H9 (cell line): ENCODE results near the gene TMEM109. TPM values are rescaled to one million over a fixed set of nuclear protein-coding genes. Genes with fewer than 3 reads are reported as not detected.

Source experiments
- DNase-seq: peaks from one replicate; pipeline ENCODE4 v3.0.0-alpha.2; 2017
- H2AFZ ChIP-seq: one replicate; pipeline ENCODE4 v1.6.1; 2013; ENCODE audit warnings: mild to moderate bottlenecking, low read length, control low read depth, moderate library complexity
- H2AK5ac ChIP-seq: 2 replicates; pipeline ENCODE4 v1.6.1; 2013; ENCODE audit warnings: low read length, control low read depth, mixed read lengths; ENCODE audit not compliant: insufficient read length
- H2BK120ac ChIP-seq: one replicate; pipeline ENCODE4 v1.6.1; 2013; ENCODE audit warnings: low read depth, mild to moderate bottlenecking, low read length, control low read depth, inconsistent platforms; ENCODE audit not compliant: poor library complexity, severe bottlenecking
- H2BK12ac ChIP-seq: 2 replicates; pipeline ENCODE4 v1.6.1; 2013; ENCODE audit warnings: low read length, control low read depth, mixed read lengths, low read depth; ENCODE audit not compliant: insufficient read length
- H2BK15ac ChIP-seq: 2 replicates; pipeline ENCODE4 v1.6.1; 2013; ENCODE audit warnings: low read depth, low read length, control low read depth
- H2BK20ac ChIP-seq: one replicate; pipeline ENCODE4 v1.6.1; 2013; ENCODE audit warnings: low read depth, mild to moderate bottlenecking, low read length, control low read depth, inconsistent platforms; ENCODE audit not compliant: poor library complexity, severe bottlenecking
- H2BK5ac ChIP-seq: 2 replicates; pipeline ENCODE4 v1.6.1; 2013; ENCODE audit warnings: low read length, control low read depth, mixed read lengths; ENCODE audit not compliant: insufficient read length
- H3K14ac ChIP-seq: 2 replicates; pipeline ENCODE4 v1.6.1; 2013; ENCODE audit warnings: low read length, control low read depth; ENCODE audit not compliant: insufficient read depth
- H3K18ac ChIP-seq: 2 replicates; pipeline ENCODE4 v1.6.1; 2013; ENCODE audit warnings: low read depth, mild to moderate bottlenecking, mixed read lengths, low read length, control low read depth; ENCODE audit not compliant: insufficient read length
- H3K23ac ChIP-seq: 2 replicates; pipeline ENCODE4 v1.6.1; 2013; ENCODE audit warnings: low read length, control low read depth, mixed read lengths, low read depth; ENCODE audit not compliant: insufficient read length
- H3K23me2 ChIP-seq: 2 replicates; pipeline ENCODE4 v1.6.1; 2013; ENCODE audit warnings: low read depth, mild to moderate bottlenecking, mixed read lengths, low read length, control low read depth; ENCODE audit not compliant: insufficient read length, poor library complexity, severe bottlenecking
- H3K27ac ChIP-seq: 2 replicates; pipeline ENCODE4 v1.5.1; 2013; ENCODE audit warnings: low read length, control low read depth, mixed read lengths, low read depth; ENCODE audit not compliant: insufficient read length
- H3K27me3 ChIP-seq: 2 replicates; pipeline ENCODE4 v1.6.1; 2013; ENCODE audit warnings: low read length, control low read depth, inconsistent platforms; ENCODE audit not compliant: insufficient read depth
- H3K4ac ChIP-seq: 2 replicates; pipeline ENCODE4 v1.6.1; 2013; ENCODE audit warnings: low read depth, mild to moderate bottlenecking, control low read depth, inconsistent platforms, low read length, moderate library complexity
- H3K4me1 ChIP-seq: 2 replicates; pipeline ENCODE4 v1.6.1; 2013; ENCODE audit warnings: low read length, control low read depth, inconsistent platforms; ENCODE audit not compliant: insufficient read depth
- H3K4me2 ChIP-seq: 2 replicates; pipeline ENCODE4 v1.6.1; 2013; ENCODE audit warnings: low read length, control low read depth, mixed read lengths; ENCODE audit not compliant: insufficient read length, insufficient read depth
- H3K56ac ChIP-seq: 2 replicates; pipeline ENCODE4 v1.6.1; 2013; ENCODE audit warnings: low read depth, mild to moderate bottlenecking, mixed read lengths, low read length, control low read depth; ENCODE audit not compliant: insufficient read length
- H3K79me1 ChIP-seq: 2 replicates; pipeline ENCODE4 v1.6.1; 2013; ENCODE audit warnings: low read depth, mild to moderate bottlenecking, moderate library complexity, low read length, control low read depth, inconsistent platforms; ENCODE audit not compliant: insufficient read depth, poor library complexity, severe bottlenecking
- H3K79me2 ChIP-seq: 2 replicates; pipeline ENCODE4 v1.6.1; 2013; ENCODE audit warnings: low read length, control low read depth, inconsistent platforms; ENCODE audit not compliant: insufficient read depth
- H3K9ac ChIP-seq: 2 replicates; pipeline ENCODE4 v1.6.1; 2013; ENCODE audit warnings: low read length, control low read depth, mixed read lengths; ENCODE audit not compliant: insufficient read length; ENCODE audit errors: extremely low read depth
- H3K9me3 ChIP-seq: one replicate; pipeline ENCODE4 v1.6.1; 2013; ENCODE audit warnings: low read depth, low read length, inconsistent platforms; ENCODE audit not compliant: control insufficient read depth
- H3T11ph ChIP-seq: one replicate; pipeline ENCODE4 v1.6.1; 2013; ENCODE audit warnings: mild to moderate bottlenecking, low read length, control low read depth, inconsistent platforms
- H4K20me1 ChIP-seq: one replicate; pipeline ENCODE4 v1.6.1; 2013; ENCODE audit not compliant: control insufficient read depth, insufficient read length, insufficient read depth
- H4K5ac ChIP-seq: 2 replicates; pipeline ENCODE4 v1.6.1; 2013; ENCODE audit warnings: low read depth, mild to moderate bottlenecking, mixed read lengths, low read length, control low read depth; ENCODE audit not compliant: insufficient read length
- H4K8ac ChIP-seq: replicated peaks from 2 replicates; pipeline ENCODE4 v1.6.1; 2013; ENCODE audit warnings: low read length, control low read depth, mixed read lengths, low read depth; ENCODE audit not compliant: insufficient read length
- H4K91ac ChIP-seq: 2 replicates; pipeline ENCODE4 v1.6.1; 2013; ENCODE audit warnings: low read depth, mild to moderate bottlenecking, moderate library complexity, mixed read lengths, low read length, control low read depth; ENCODE audit not compliant: insufficient read length
- H3K27ac Mint-ChIP-seq, 3 experiments: 2 replicates in 2 of 3; 3 replicates in 1 of 3; pipeline ENCODE4 v1.8.0; 2020 to 2021; ENCODE audit warnings: mixed read lengths in 3 of 3, mild to moderate bottlenecking in 1 of 3, moderate library complexity in 1 of 3
- H3K27me3 Mint-ChIP-seq: 2 replicates; pipeline ENCODE4 v1.8.0; 2021; ENCODE audit warnings: low read depth, mild to moderate bottlenecking, moderate library complexity, mixed read lengths
- H3K36me3 Mint-ChIP-seq, 3 experiments: 2 replicates in 2 of 3; 3 replicates in 1 of 3; pipeline ENCODE4 v1.8.0; 2020 to 2021; ENCODE audit warnings: low read depth in 3 of 3, mixed read lengths in 3 of 3; ENCODE audit not compliant: insufficient read depth in 1 of 3
- H3K4me1 Mint-ChIP-seq, 2 experiments: 2 replicates each; pipeline ENCODE4 v1.8.0; 2020; ENCODE audit warnings: mixed read lengths in 2 of 2
- H3K4me3 Mint-ChIP-seq, 2 experiments: 2 replicates in 1 of 2; 3 replicates in 1 of 2; pipeline ENCODE4 v1.8.0; 2020 to 2021; ENCODE audit warnings: mild to moderate bottlenecking in 2 of 2, mixed read lengths in 2 of 2, moderate library complexity in 1 of 2
- H3K9me3 Mint-ChIP-seq, 2 experiments: 2 replicates in 1 of 2; 3 replicates in 1 of 2; pipeline ENCODE4 v1.8.0; 2020; ENCODE audit warnings: mild to moderate bottlenecking in 2 of 2, mixed read lengths in 2 of 2, moderate library complexity in 1 of 2
- CTCF ChIP-seq: fragments of 200-600 bp; sonication (generic); conservative IDR thresholded peaks from 3 replicates; pipeline ENCODE4 v1.8.0; 2021; ENCODE audit warnings: antibody characterized with exemption, mild to moderate bottlenecking
- WGBS: extraction: QIAGEN DNeasy Blood & Tissue Kit; methylation state at CpG from one replicate; pipeline ENCODE4 v1.1.7; 2013; ENCODE audit warnings: missing lambda C conversion rate, low lambda C conversion rate, mixed read lengths; ENCODE audit not compliant: insufficient read length; ENCODE audit errors: extremely low coverage; 5-methylcytosine and 5-hydroxymethylcytosine counted together
- total RNA-seq: library from RNA; stranded (reverse); gene quantifications from 2 replicates; pipeline ENCODE4 v1.2.1, GENCODE V29; 2021

TMEM109 gene
- total RNA-seq, 1 experiment from 2014 or later: 38.0 TPM

- no peak overlapping the region for H3T11ph ChIP-seq
- no peak overlapping the region for H4K8ac ChIP-seq
- DNase-seq: no peak
- no peak overlapping the region for H2BK15ac ChIP-seq
- peaks cover 21 to 56% (median 54%) of the 10 kb centered on the region in 3 experiments; a peak in 6 of 7 replicates for H3K36me3 Mint-ChIP-seq
- H3K9me3 ChIP-seq: no peaks in the 10 kb centered on the region
- H2BK12ac ChIP-seq: no peak overlapping the region
- H4K5ac ChIP-seq: no peak overlapping the region
- H3K4me1 ChIP-seq: no peaks in the 10 kb centered on the region
- H3K27me3 Mint-ChIP-seq: no peaks in the 10 kb centered on the region; the same call in 1 of the 2 replicates
- no peaks in the 10 kb centered on the region for H3K27me3 ChIP-seq
- H3K4me2 ChIP-seq: no peak overlapping the region
- H3K14ac ChIP-seq: no peak overlapping the region
- no peak overlapping the region for H3K56ac ChIP-seq
- H4K91ac ChIP-seq: no peak overlapping the region
- no peaks in the 10 kb centered on the region for H3K79me2 ChIP-seq
- no peaks in the 10 kb centered on the region for H3K9me3 Mint-ChIP-seq
- H3K27ac ChIP-seq: no peak overlapping the region
- H3K23ac ChIP-seq: no peak overlapping the region
- H3K4me3 Mint-ChIP-seq: no peak overlapping the region
- no peaks in the 10 kb centered on the region for H3K23me2 ChIP-seq
- no peak overlapping the region for H2AFZ ChIP-seq
- no peak overlapping the region for H2AK5ac ChIP-seq
- no peak overlapping the region for H2BK20ac ChIP-seq
- peaks cover 12 to 18% of the 10 kb centered on the region in 2 experiments for H3K4me1 Mint-ChIP-seq
- no peak overlapping the region for H2BK120ac ChIP-seq
- no peaks in the 10 kb centered on the region for H4K20me1 ChIP-seq
- no CpG with 5 or more reads among the region's 37 CpGs for WGBS
- H3K79me1 ChIP-seq: no peaks in the 10 kb centered on the region
- H3K4ac ChIP-seq: no peak overlapping the region
- H3K9ac ChIP-seq: no peak overlapping the region
- no peak overlapping the region for H2BK5ac ChIP-seq
- no peak for TF ChIP-seq CTCF
- H3K18ac ChIP-seq: no peak overlapping the region
- H3K27ac Mint-ChIP-seq: peak overlapping the region in 2 of 3 experiments; percentile 40 to 44; a peak in 2 of 7 replicates
Observed at GRCh38 chr11:60933416-60934123, 19.6 kb downstream of the TMEM109 start.
